Ishikawa (cell line): ENCODE results near the gene LDLRAD2.

Experiments
- CEBPB ChIP-seq: IDR thresholded peaks from 2 replicates; pipeline ENCODE4 v1.6.1; 2012
- CREB1 ChIP-seq: IDR thresholded peaks from 2 replicates; pipeline ENCODE4 v1.6.1; 2012; ENCODE audit warnings: low read depth
- EGR1 ChIP-seq: IDR thresholded peaks from 2 replicates; pipeline ENCODE4 v1.6.1; 2012
- EP300 ChIP-seq: IDR thresholded peaks from 2 replicates; pipeline ENCODE4 v1.6.1; 2012; ENCODE audit warnings: borderline replicate concordance
- FOXM1 ChIP-seq: IDR thresholded peaks from 2 replicates; pipeline ENCODE4 v1.6.1; 2012; ENCODE audit warnings: low read depth, borderline replicate concordance
- NFIC ChIP-seq: IDR thresholded peaks from 2 replicates; pipeline ENCODE4 v1.6.1; 2012
- RAD21 ChIP-seq: IDR thresholded peaks from 2 replicates; pipeline ENCODE4 v1.6.1; 2012; ENCODE audit warnings: low read depth
- REST ChIP-seq: IDR thresholded peaks from 2 replicates; pipeline ENCODE4 v1.6.1; 2012; ENCODE audit warnings: low read depth, mild to moderate bottlenecking
- TAF1 ChIP-seq: IDR thresholded peaks from 2 replicates; pipeline ENCODE4 v1.6.1; 2012; ENCODE audit warnings: low read depth, mild to moderate bottlenecking
- TCF12 ChIP-seq: IDR thresholded peaks from 2 replicates; pipeline ENCODE4 v1.6.1; 2012; ENCODE audit warnings: low read depth
- TEAD4 ChIP-seq: IDR thresholded peaks from 2 replicates; pipeline ENCODE4 v1.6.1; 2012
- YY1 ChIP-seq: IDR thresholded peaks from 2 replicates; pipeline ENCODE4 v1.6.1; 2012; ENCODE audit warnings: low read depth
- ZBTB7A ChIP-seq: IDR thresholded peaks from 2 replicates; pipeline ENCODE4 v1.6.1; 2012; ENCODE audit warnings: low read depth
- TF ChIP-seq, protein P1 (sequence below): IDR thresholded peaks from 2 replicates; pipeline ENCODE4 v1.6.1; 2012
- TF ChIP-seq, protein P2 (sequence below): IDR thresholded peaks from 2 replicates; pipeline ENCODE4 v1.6.1; 2012

Gene LDLRAD2

GRCh38 chr1:21823206-21823979 lies 11.3 kb downstream of the LDLRAD2 start:
- TF ChIP-seq FOXM1 (no peak), TAF1 (no peak), EGR1 (no peak), CREB1 (no peak), YY1 (no peak), TEAD4 (no peak), TCF12 (no peak), RAD21 (no peak), REST (no peak), NFIC (no peak), EP300 (no peak), ZBTB7A (no peak), CEBPB (no peak)
- TF ChIP-seq, protein P1, sequence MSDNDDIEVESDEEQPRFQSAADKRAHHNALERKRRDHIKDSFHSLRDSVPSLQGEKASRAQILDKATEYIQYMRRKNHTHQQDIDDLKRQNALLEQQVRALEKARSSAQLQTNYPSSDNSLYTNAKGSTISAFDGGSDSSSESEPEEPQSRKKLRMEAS, result no peak
- TF ChIP-seq, protein P2, sequence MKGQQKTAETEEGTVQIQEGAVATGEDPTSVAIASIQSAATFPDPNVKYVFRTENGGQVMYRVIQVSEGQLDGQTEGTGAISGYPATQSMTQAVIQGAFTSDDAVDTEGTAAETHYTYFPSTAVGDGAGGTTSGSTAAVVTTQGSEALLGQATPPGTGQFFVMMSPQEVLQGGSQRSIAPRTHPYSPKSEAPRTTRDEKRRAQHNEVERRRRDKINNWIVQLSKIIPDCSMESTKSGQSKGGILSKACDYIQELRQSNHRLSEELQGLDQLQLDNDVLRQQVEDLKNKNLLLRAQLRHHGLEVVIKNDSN, result no peak

DNA sequence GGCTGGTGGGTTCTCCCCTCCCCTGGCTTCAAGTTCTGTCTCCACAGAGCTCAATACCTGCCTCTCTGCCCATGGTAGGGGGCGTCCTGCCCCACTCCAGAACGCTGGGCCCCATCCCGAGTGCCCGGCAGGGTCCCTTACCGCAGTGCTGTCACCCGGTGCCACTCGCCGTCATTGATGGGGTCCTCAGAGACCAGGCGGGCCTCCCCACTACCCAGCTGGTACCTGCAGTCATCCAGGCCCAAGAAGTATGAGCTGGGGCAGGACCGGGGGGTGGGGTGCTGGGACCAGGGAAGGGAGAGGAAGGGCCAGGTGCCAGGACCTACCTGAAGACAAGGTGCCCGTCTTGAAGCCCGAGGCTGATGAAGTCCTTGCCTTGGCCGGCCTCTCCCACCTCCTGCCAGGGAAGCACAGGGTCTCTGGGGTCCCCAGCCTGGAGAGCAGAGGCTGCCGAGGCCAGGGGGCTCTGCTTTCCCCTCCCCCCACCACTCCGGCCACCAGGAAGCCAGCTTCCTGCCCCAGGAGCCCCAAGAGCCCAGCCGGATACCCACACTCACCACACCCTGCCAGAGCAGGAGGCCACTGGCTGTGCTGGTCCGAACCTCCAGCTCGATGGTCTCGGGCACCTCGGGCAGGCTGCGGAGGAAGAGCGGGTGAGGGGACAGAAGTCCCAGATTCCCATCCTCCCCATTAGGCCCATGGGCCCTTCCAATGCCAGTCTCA lies 12.1 kb downstream of the LDLRAD2 start:
- TF ChIP-seq RAD21, result no peak
- TF ChIP-seq TCF12, result no peak
- no peak for TF ChIP-seq TAF1
- no peak for TF ChIP-seq EGR1
- no peak for TF ChIP-seq CREB1
- TF ChIP-seq FOXM1, result no peak
- TF ChIP-seq, protein P1, result no peak
- TF ChIP-seq NFIC, result no peak
- TF ChIP-seq REST, result no peak
- TF ChIP-seq, protein P2, result no peak
- TF ChIP-seq CEBPB, result no peak
- no peak for TF ChIP-seq TEAD4
- TF ChIP-seq ZBTB7A, result no peak
- TF ChIP-seq EP300, result no peak
- TF ChIP-seq YY1, result no peak

DNA sequence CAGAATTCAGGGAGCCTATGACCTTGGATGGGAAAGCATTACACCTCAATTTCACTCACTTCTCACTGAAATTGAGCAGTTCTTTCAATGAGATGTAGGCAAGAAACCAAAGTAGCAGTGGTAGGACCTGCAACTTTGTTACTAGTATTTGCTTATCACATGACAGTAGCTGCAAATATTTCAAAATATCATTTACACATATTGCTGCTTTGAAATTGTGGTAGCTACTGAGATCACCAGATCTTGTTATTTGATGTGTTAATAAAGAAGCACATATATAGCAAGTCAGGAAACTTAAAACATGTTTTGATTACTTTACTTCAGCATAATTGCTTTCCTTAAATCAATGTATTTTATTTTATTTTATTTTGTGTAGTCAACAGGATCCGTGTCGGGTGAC lies 12.9 kb downstream of the LDLRAD2 start:
- no peak for TF ChIP-seq NFIC
- TF ChIP-seq FOXM1, result no peak
- TF ChIP-seq TEAD4, result no peak
- TF ChIP-seq CREB1, result no peak
- TF ChIP-seq EP300, result no peak
- TF ChIP-seq RAD21, result no peak

- TF ChIP-seq, protein P1, result no peak
- TF ChIP-seq ZBTB7A, result no peak
Observed at GRCh38 chr1:21825393-21825792, 13.3 kb downstream of the LDLRAD2 start.

- TF ChIP-seq, protein P2, result no peak
- TF ChIP-seq, protein P1, result no peak
- no peak for TF ChIP-seq CREB1
- TF ChIP-seq TCF12, result no peak
- TF ChIP-seq NFIC, result no peak
- TF ChIP-seq TEAD4, result no peak
- no peak for TF ChIP-seq ZBTB7A
- no peak for TF ChIP-seq YY1
- TF ChIP-seq CEBPB, result no peak
Observed at GRCh38 chr1:21827141-21827679, 15.1 kb downstream of the LDLRAD2 start.
